Suppressor macrophage (primary cell): Measurements from ENCODE around the gene RNF123.
"Not testable (repeated sequence)": the region's sequence is repeated elsewhere in the genome, so short reads cannot be mapped to it uniquely, and the experiment has no call there.

ENCODE experiments used
- DNase-seq, 4 experiments: peaks; one replicate each; pipeline ENCODE4 v3.0.0-alpha.2; 2020 to 2022

The RNF123 gene

GRCh38 chr3:49681543-49681942 is 7.8 kb upstream of the RNF123 start:
- no peak for DNase-seq

- no peak for DNase-seq
These were observed 6.2 kb upstream of the RNF123 start for GRCh38 chr3:49683162-49683561.

GRCh38 chr3:49684453-49684852 is 4.9 kb upstream of the RNF123 start:
- not testable (repeated sequence) for DNase-seq

GRCh38 chr3:49685103-49685502 is 4.3 kb upstream of the RNF123 start:
- DNase-seq = not testable (repeated sequence)

GRCh38 chr3:49685846-49686245 is 3.5 kb upstream of the RNF123 start:
- DNase-seq = peak in 2 of 4 experiments; percentile 7 to 20

GRCh38 chr3:49686346-49686745 is 3.0 kb upstream of the RNF123 start:
- DNase-seq = not testable (repeated sequence)

GRCh38 chr3:49686769-49687423 is 2.5 kb upstream of the RNF123 start:
- peak; percentile 40 to 74 (median 57) for DNase-seq

- DNase-seq = not testable (repeated sequence)
These were observed 1.9 kb upstream of the RNF123 start for GRCh38 chr3:49687424-49687795.

- DNase-seq = not testable (repeated sequence)
These were observed 865 bp upstream of the RNF123 start for GRCh38 chr3:49688338-49689045.

- DNase-seq = not testable (repeated sequence)
These were observed 709 bp downstream of the RNF123 start for GRCh38 chr3:49689908-49690624.

GRCh38 chr3:49690856-49691255 is 1.5 kb downstream of the RNF123 start:
- not testable (repeated sequence) for DNase-seq

GRCh38 chr3:49691481-49691880 is 2.1 kb downstream of the RNF123 start:
- not testable (repeated sequence) for DNase-seq

GRCh38 chr3:49694409-49695070 is 5.2 kb downstream of the RNF123 start:
- DNase-seq = not testable (repeated sequence)

GRCh38 chr3:49695350-49696015 is 6.1 kb downstream of the RNF123 start:
- not testable (repeated sequence) for DNase-seq

- no peak for DNase-seq
These were observed 10.1 kb downstream of the RNF123 start for GRCh38 chr3:49699281-49699979.

- DNase-seq = no peak
These were observed 10.7 kb downstream of the RNF123 start for GRCh38 chr3:49700014-49700413.

GRCh38 chr3:49700453-49701128 is 11.2 kb downstream of the RNF123 start:
- no peak for DNase-seq

- DNase-seq = peak in 3 of 4 experiments; percentile 15 to 39 (median 19)
These were observed 12.2 kb downstream of the RNF123 start for GRCh38 chr3:49701388-49702077.

GRCh38 chr3:49702672-49703071 is 13.3 kb downstream of the RNF123 start:
- DNase-seq = no peak

GRCh38 chr3:49703443-49703927 is 14.1 kb downstream of the RNF123 start:
- peak; percentile 65 to 81 (median 78) for DNase-seq
